ENCODE data around the gene SPOCK1.

GRCh38 chr5:137185193-137185592 lies 313.9 kb downstream of the SPOCK1 start:
- TF ChIP-seq CTCF (IDR thresholded peaks at IDR 0.05) (no peak), POLR2AphosphoS5 (IDR thresholded peaks at IDR 0.05) (no peak)
